Liver (tissue), 3 donors: Measurements from ENCODE around the gene DNAAF1.

Experiments used
- GABPA ChIP-seq, 2 donors: IDR thresholded peaks in 1 of 2; conservative IDR thresholded peaks in 1 of 2; 2 replicates each; pipeline ENCODE4 v1.6.1; 2016; ENCODE audit warnings: antibody characterized with exemption in 2 of 2, mild to moderate bottlenecking in 1 of 2, moderate library complexity in 1 of 2
- MAX ChIP-seq: IDR thresholded peaks from 2 replicates; pipeline ENCODE4 v1.6.1; 2016; ENCODE audit warnings: antibody characterized with exemption
- RAD21 ChIP-seq, 2 donors: IDR thresholded peaks; 2 replicates each; pipeline ENCODE4 v1.6.1; 2016; ENCODE audit warnings: antibody characterized with exemption in 2 of 2, mild to moderate bottlenecking in 2 of 2
- SP1 ChIP-seq: IDR thresholded peaks from 2 replicates; pipeline ENCODE4 v1.6.1; 2018; ENCODE audit warnings: antibody characterized with exemption, mild to moderate bottlenecking
- TAF1 ChIP-seq: conservative IDR thresholded peaks from 2 replicates; pipeline ENCODE4 v1.6.1; 2016; ENCODE audit warnings: antibody characterized with exemption, mild to moderate bottlenecking
- TF ChIP-seq, protein P1 (sequence below): fragments of 150-350 bp; IDR thresholded peaks from 2 replicates; pipeline ENCODE4 v1.5.1; 2017; ENCODE audit warnings: improper control_type of control experiment, low read depth, low read length; ENCODE audit not compliant: missing input control
- TF ChIP-seq, protein P2 (sequence below): IDR thresholded peaks from 2 replicates; pipeline ENCODE4 v1.6.1; 2016; ENCODE audit warnings: antibody characterized with exemption, mild to moderate bottlenecking
- TF ChIP-seq, protein P3 (sequence below): IDR thresholded peaks from 2 replicates; pipeline ENCODE4 v1.6.1; 2016; ENCODE audit warnings: antibody characterized with exemption
- donor health status: healthy.
- donor health status: healthy.

- TF ChIP-seq, protein P1, sequence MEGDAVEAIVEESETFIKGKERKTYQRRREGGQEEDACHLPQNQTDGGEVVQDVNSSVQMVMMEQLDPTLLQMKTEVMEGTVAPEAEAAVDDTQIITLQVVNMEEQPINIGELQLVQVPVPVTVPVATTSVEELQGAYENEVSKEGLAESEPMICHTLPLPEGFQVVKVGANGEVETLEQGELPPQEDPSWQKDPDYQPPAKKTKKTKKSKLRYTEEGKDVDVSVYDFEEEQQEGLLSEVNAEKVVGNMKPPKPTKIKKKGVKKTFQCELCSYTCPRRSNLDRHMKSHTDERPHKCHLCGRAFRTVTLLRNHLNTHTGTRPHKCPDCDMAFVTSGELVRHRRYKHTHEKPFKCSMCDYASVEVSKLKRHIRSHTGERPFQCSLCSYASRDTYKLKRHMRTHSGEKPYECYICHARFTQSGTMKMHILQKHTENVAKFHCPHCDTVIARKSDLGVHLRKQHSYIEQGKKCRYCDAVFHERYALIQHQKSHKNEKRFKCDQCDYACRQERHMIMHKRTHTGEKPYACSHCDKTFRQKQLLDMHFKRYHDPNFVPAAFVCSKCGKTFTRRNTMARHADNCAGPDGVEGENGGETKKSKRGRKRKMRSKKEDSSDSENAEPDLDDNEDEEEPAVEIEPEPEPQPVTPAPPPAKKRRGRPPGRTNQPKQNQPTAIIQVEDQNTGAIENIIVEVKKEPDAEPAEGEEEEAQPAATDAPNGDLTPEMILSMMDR, result no peak
- no peak for TF ChIP-seq TAF1
- TF ChIP-seq, protein P2, sequence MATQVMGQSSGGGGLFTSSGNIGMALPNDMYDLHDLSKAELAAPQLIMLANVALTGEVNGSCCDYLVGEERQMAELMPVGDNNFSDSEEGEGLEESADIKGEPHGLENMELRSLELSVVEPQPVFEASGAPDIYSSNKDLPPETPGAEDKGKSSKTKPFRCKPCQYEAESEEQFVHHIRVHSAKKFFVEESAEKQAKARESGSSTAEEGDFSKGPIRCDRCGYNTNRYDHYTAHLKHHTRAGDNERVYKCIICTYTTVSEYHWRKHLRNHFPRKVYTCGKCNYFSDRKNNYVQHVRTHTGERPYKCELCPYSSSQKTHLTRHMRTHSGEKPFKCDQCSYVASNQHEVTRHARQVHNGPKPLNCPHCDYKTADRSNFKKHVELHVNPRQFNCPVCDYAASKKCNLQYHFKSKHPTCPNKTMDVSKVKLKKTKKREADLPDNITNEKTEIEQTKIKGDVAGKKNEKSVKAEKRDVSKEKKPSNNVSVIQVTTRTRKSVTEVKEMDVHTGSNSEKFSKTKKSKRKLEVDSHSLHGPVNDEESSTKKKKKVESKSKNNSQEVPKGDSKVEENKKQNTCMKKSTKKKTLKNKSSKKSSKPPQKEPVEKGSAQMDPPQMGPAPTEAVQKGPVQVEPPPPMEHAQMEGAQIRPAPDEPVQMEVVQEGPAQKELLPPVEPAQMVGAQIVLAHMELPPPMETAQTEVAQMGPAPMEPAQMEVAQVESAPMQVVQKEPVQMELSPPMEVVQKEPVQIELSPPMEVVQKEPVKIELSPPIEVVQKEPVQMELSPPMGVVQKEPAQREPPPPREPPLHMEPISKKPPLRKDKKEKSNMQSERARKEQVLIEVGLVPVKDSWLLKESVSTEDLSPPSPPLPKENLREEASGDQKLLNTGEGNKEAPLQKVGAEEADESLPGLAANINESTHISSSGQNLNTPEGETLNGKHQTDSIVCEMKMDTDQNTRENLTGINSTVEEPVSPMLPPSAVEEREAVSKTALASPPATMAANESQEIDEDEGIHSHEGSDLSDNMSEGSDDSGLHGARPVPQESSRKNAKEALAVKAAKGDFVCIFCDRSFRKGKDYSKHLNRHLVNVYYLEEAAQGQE, result no peak
- TF ChIP-seq MAX, result no peak
- no peak for TF ChIP-seq SP1
- TF ChIP-seq GABPA (IDR thresholded peaks at IDR 0.05 in 1 of 2, conservative IDR thresholded peaks at IDR 0.05 in 1 of 2), result no peak
- TF ChIP-seq, protein P3, sequence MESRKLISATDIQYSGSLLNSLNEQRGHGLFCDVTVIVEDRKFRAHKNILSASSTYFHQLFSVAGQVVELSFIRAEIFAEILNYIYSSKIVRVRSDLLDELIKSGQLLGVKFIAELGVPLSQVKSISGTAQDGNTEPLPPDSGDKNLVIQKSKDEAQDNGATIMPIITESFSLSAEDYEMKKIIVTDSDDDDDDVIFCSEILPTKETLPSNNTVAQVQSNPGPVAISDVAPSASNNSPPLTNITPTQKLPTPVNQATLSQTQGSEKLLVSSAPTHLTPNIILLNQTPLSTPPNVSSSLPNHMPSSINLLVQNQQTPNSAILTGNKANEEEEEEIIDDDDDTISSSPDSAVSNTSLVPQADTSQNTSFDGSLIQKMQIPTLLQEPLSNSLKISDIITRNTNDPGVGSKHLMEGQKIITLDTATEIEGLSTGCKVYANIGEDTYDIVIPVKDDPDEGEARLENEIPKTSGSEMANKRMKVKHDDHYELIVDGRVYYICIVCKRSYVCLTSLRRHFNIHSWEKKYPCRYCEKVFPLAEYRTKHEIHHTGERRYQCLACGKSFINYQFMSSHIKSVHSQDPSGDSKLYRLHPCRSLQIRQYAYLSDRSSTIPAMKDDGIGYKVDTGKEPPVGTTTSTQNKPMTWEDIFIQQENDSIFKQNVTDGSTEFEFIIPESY, result no peak
- no peak for TF ChIP-seq RAD21 (IDR thresholded peaks at IDR 0.05)
These were observed 14.0 kb upstream of the DNAAF1 start for GRCh38 chr16:84131117-84131516.
